Tibial nerve (tissue), 4 donors: ENCODE measurements around the gene FOS. TPM values are rescaled to one million over a fixed set of nuclear protein-coding genes. Genes with fewer than 3 reads are reported as not detected.

Experiments
- DNase-seq, 2 donors: peaks; one replicate each; pipeline ENCODE4 v3.0.0-alpha.2; 2019; ENCODE audit warnings: low spot score in 2 of 2
- H3K27ac ChIP-seq, 4 donors: fragments of 200-600 bp; sonication (generic) in 3 of 4; one replicate each; pipeline ENCODE4 v1.5.1; 2017 to 2019; ENCODE audit warnings: mild to moderate bottlenecking in 1 of 4
- H3K27me3 ChIP-seq, 2 donors: fragments of 200-600 bp; sonication (generic) in 1 of 2; one replicate each; pipeline versions ENCODE4 v1.5.1 to v1.6.0; 2017 to 2019
- H3K36me3 ChIP-seq, 3 donors: fragments of 200-600 bp; sonication (generic); one replicate each; pipeline ENCODE4 v1.5.1; 2018 to 2019
- H3K4me1 ChIP-seq, 4 donors: fragments of 200-600 bp; sonication (generic) in 3 of 4; one replicate each; pipeline ENCODE4 v1.5.1; 2017 to 2019
- H3K4me3 ChIP-seq, 4 donors: fragments of 200-600 bp; sonication (generic) in 3 of 4; one replicate each; pipeline ENCODE4 v1.5.1; 2017 to 2019; ENCODE audit warnings: mild to moderate bottlenecking in 1 of 4, moderate library complexity in 1 of 4
- H3K9me3 ChIP-seq, 4 donors: fragments of 200-600 bp; sonication (generic) in 3 of 4; one replicate each; pipeline ENCODE4 v1.5.1; 2017 to 2019
- CTCF ChIP-seq, 5 experiments: fragments of 200-600 bp in 3 of 5; fragments of 450-650 bp in 2 of 5; sonication (generic) in 3 of 5; IDR thresholded peaks; one replicate each; pipeline ENCODE4 v1.5.1; 2016 to 2019; ENCODE audit warnings: antibody characterized with exemption in 5 of 5, mild to moderate bottlenecking in 3 of 5, moderate library complexity in 2 of 5
- EP300 ChIP-seq, 2 donors: sonication (generic); formaldehyde crosslinking; IDR thresholded peaks; one replicate each; pipeline ENCODE4 v1.6.1; 2017; ENCODE audit warnings: antibody characterized with exemption in 2 of 2, mild to moderate bottlenecking in 1 of 2
- POLR2A ChIP-seq, 2 donors: fragments of 450-650 bp; IDR thresholded peaks; one replicate each; pipeline ENCODE4 v1.6.1; 2017; ENCODE audit warnings: antibody characterized with exemption in 2 of 2, mild to moderate bottlenecking in 2 of 2, moderate library complexity in 2 of 2
- WGBS, 2 donors: methylation state at CpG; one replicate each; pipeline ENCODE4 v1.1.5; 2018; 5-methylcytosine and 5-hydroxymethylcytosine counted together
- small RNA-seq: library from RNA; depleted of rRNA; stranded (forward); fragments of <200 nt; gene quantifications from one replicate; pipeline ENCODE3, GENCODE V24; 2016
- total RNA-seq, 4 donors: library from RNA; depleted of rRNA; stranded (reverse); fragments of >200 nt; gene quantifications; one replicate each; pipeline ENCODE4 v1.1.0, GENCODE V29; 2016

Gene FOS
- total RNA-seq, 4 donors from 2014 or later: 373 to 1,352 (median 619) TPM

- TF ChIP-seq EP300 (IDR thresholded peaks at IDR 0.05): no peak
- no peak for TF ChIP-seq POLR2A (IDR thresholded peaks at IDR 0.05)
- TF ChIP-seq CTCF (IDR thresholded peaks at IDR 0.05): no peak
- no peak for DNase-seq
- 58 to 60% methylated on average over 6 of the region's 6 CpGs for WGBS, 2 donors
- Histone ChIP-seq H3K9me3 (no peaks in the 10 kb centered on the region), H3K36me3 (no peaks in the 10 kb centered on the region), H3K4me3 (no peak overlapping the region), H3K27me3 (no peaks in the 10 kb centered on the region), H3K27ac (no peak overlapping the region), H3K4me1 (no peaks in the 10 kb centered on the region)
Measured at GRCh38 chr14:75323571-75323970, 44.9 kb downstream of the FOS start.

GRCh38 chr14:75328558-75329155 is 50.0 kb downstream of the FOS start:
- WGBS, 2 donors: 52 to 65% methylated on average over 5 of the region's 5 CpGs
- H3K4me3 ChIP-seq: no peak overlapping the region
- peaks cover 0 to 2% (median 0%) of the 10 kb centered on the region in 4 donors for H3K4me1 ChIP-seq

GRCh38 chr14:75329369-75329768 is 50.7 kb downstream of the FOS start:
- Histone ChIP-seq H3K9me3 (no peaks in the 10 kb centered on the region), H3K4me1 (peaks cover 0 to 9% (median 3%) of the 10 kb centered on the region in 4 donors), H3K36me3 (no peaks in the 10 kb centered on the region), H3K27me3 (no peaks in the 10 kb centered on the region), H3K27ac (no peak overlapping the region), H3K4me3 (no peak overlapping the region)
- no peak for TF ChIP-seq POLR2A (IDR thresholded peaks at IDR 0.05)
- no peak for TF ChIP-seq EP300 (IDR thresholded peaks at IDR 0.05)
- TF ChIP-seq CTCF (IDR thresholded peaks at IDR 0.05): no peak
- DNase-seq: no peak

More at GRCh38 chr14:75328558-75329155, 50.0 kb downstream of the FOS start:
- Histone ChIP-seq H3K9me3 (no peaks in the 10 kb centered on the region), H3K27me3 (no peaks in the 10 kb centered on the region), H3K27ac (no peak overlapping the region), H3K36me3 (no peaks in the 10 kb centered on the region)
- TF ChIP-seq CTCF (IDR thresholded peaks at IDR 0.05) (no peak), EP300 (IDR thresholded peaks at IDR 0.05) (no peak)
- DNase-seq: no peak

GRCh38 chr14:75331471-75331870 is 52.8 kb downstream of the FOS start:
- no peaks in the 10 kb centered on the region for H3K9me3 ChIP-seq
- 88 to 96% methylated on average over 1 of the region's 1 CpG for WGBS, 2 donors
- no peak overlapping the region for H3K27ac ChIP-seq

More at GRCh38 chr14:75331471-75331870, 52.8 kb downstream of the FOS start:
- H3K4me3 ChIP-seq: no peak overlapping the region
- H3K36me3 ChIP-seq: no peaks in the 10 kb centered on the region
- peaks cover 0 to 29% (median 9%) of the 10 kb centered on the region in 4 donors for H3K4me1 ChIP-seq
- DNase-seq: no peak
- no peak for TF ChIP-seq EP300 (IDR thresholded peaks at IDR 0.05)
- TF ChIP-seq POLR2A (IDR thresholded peaks at IDR 0.05): no peak
- TF ChIP-seq CTCF (IDR thresholded peaks at IDR 0.05): no peak
- no peaks in the 10 kb centered on the region for H3K27me3 ChIP-seq

Small RNAs within 50 kb of the gene (small RNA-seq; reads per million reads assigned to genes)
- gene RF00004: not detected

Other genes with a start within 250 kb of the FOS start
- gene MLH3, start 227.4 kb upstream of the FOS start, total RNA-seq: 10 to 100 TPM; 26.4 to 48.1 (median 36.0) TPM
- 10 to 100 TPM in 2 of 4 donors, 1 to 10 TPM in 2; 4.2 to 24.3 (median 9.9) TPM for gene ACYP1, start 214.8 kb upstream of the FOS start, total RNA-seq
- 1 to 10 TPM in 3 of 4 donors, under 1 TPM in 1; 0.78 to 3.1 (median 1.2) TPM for gene ZC2HC1C, start 209.2 kb upstream of the FOS start, total RNA-seq
- 100 to 1,000 TPM in 2 of 4 donors, 10 to 100 TPM in 2; 76.1 to 109 (median 94.4) TPM for gene NEK9, start 151.8 kb upstream of the FOS start, total RNA-seq
- 100 to 1,000 TPM; 262 to 296 (median 280) TPM for gene TMED10, start 102.2 kb upstream of the FOS start, total RNA-seq
- 100 to 1,000 TPM in 2 of 4 donors, 10 to 100 TPM in 2; 82.3 to 147 (median 106) TPM for gene JDP2, start 149.2 kb downstream of the FOS start, total RNA-seq
- gene BATF, start 243.6 kb downstream of the FOS start, total RNA-seq: 10 to 100 TPM in 1 of 4 donors, 1 to 10 TPM in 2, not detected in 1; 3.8 to 11.1 (median 6.3) TPM